GM18517 (cell line): ENCODE measurements around the gene CCDC171.
"Not testable (repeated sequence)": the region's sequence is repeated elsewhere in the genome, so short reads cannot be mapped to it uniquely, and the experiment has no call there.

Source experiments
- ATAC-seq: cut with Tn5 transposase; IDR thresholded peaks from one replicate; pipeline ENCODE4 v1.9.1; 2021; ENCODE audit warnings: mild to moderate bottlenecking, moderate library complexity; ENCODE audit not compliant: unreplicated experiment

Gene CCDC171

GRCh38 chr9:15553528-15553898 is 670 bp downstream of the CCDC171 start:
- peak; percentile 27 for ATAC-seq

- ATAC-seq = no peak
Measured at GRCh38 chr9:15570769-15571168, 17.9 kb downstream of the CCDC171 start.

GRCh38 chr9:15572200-15572770 is 19.4 kb downstream of the CCDC171 start:
- no peak for ATAC-seq

- no peak for ATAC-seq
Measured at GRCh38 chr9:15576350-15577050, 23.7 kb downstream of the CCDC171 start.

GRCh38 chr9:15578714-15579113 is 25.9 kb downstream of the CCDC171 start:
- no peak for ATAC-seq

- no peak for ATAC-seq
Measured at GRCh38 chr9:15584379-15584778, 31.5 kb downstream of the CCDC171 start.

GRCh38 chr9:15592317-15592716 is 39.5 kb downstream of the CCDC171 start:
- no peak for ATAC-seq

GRCh38 chr9:15592940-15593339 is 40.1 kb downstream of the CCDC171 start:
- not testable (repeated sequence) for ATAC-seq

- not testable (repeated sequence) for ATAC-seq
Measured at GRCh38 chr9:15600666-15601330, 48.0 kb downstream of the CCDC171 start.

- ATAC-seq = no peak
Measured at GRCh38 chr9:15606643-15607472, 54.0 kb downstream of the CCDC171 start.

GRCh38 chr9:15612962-15613361 is 60.1 kb downstream of the CCDC171 start:
- peak; percentile 55 for ATAC-seq

GRCh38 chr9:15617782-15618181 is 64.9 kb downstream of the CCDC171 start:
- no peak for ATAC-seq

- no peak for ATAC-seq
Measured at GRCh38 chr9:15618540-15619331, 65.9 kb downstream of the CCDC171 start.

- no peak for ATAC-seq
Measured at GRCh38 chr9:15622318-15622971, 69.6 kb downstream of the CCDC171 start.

- no peak for ATAC-seq
Measured at GRCh38 chr9:15635752-15636151, 82.9 kb downstream of the CCDC171 start.

GRCh38 chr9:15640121-15640520 is 87.3 kb downstream of the CCDC171 start:
- ATAC-seq = no peak

- ATAC-seq = no peak
Measured at GRCh38 chr9:15641291-15641690, 88.4 kb downstream of the CCDC171 start.

- no peak for ATAC-seq
Measured at GRCh38 chr9:15642369-15642962, 89.6 kb downstream of the CCDC171 start.

- peak; percentile 80 for ATAC-seq
Measured at GRCh38 chr9:15670246-15670645, 117.4 kb downstream of the CCDC171 start.

GRCh38 chr9:15670894-15671293 is 118.1 kb downstream of the CCDC171 start:
- peak; percentile 93 for ATAC-seq
